ENCODE results near the gene MROH2A. TPM values are rescaled to one million over a fixed set of nuclear protein-coding genes. Genes with fewer than 3 reads are reported as not detected.
"Not testable (repeated sequence)": the region's sequence is repeated elsewhere in the genome, so short reads cannot be mapped to it uniquely, and the experiment has no call there.

The MROH2A gene
- total RNA-seq, 1 donor from 2014 or later = not detected

GRCh38 chr2:233743464-233744259, 34.5 kb upstream of the MROH2A start:
- Mint-ChIP-seq H3K27ac (ENCODE audit: unreplicated experiment) (no peak overlapping the region), H3K4me1 (ENCODE audit: low read depth) (no peaks in the 10 kb centered on the region), H3K4me3 (ENCODE audit: unreplicated experiment) (no peak overlapping the region), H3K9me3 (ENCODE audit: low read depth) (peaks cover 4% of the 10 kb centered on the region), H3K27me3 (ENCODE audit: low read depth) (peaks cover 31% of the 10 kb centered on the region), H3K36me3 (ENCODE audit: low read depth) (no peaks in the 10 kb centered on the region)
- TF ChIP-seq CTCF (IDR thresholded peaks at IDR 0.05) = no peak
- no peak for DNase-seq (ENCODE audit: low spot score)

GRCh38 chr2:233745073-233745755, 32.9 kb upstream of the MROH2A start:
- DNase-seq (ENCODE audit: low spot score) = no peak
- no peaks in the 10 kb centered on the region for H3K4me1 Mint-ChIP-seq (ENCODE audit: low read depth)
- H3K4me3 Mint-ChIP-seq (ENCODE audit: unreplicated experiment) = no peak overlapping the region
- no peak for TF ChIP-seq CTCF (IDR thresholded peaks at IDR 0.05)
- H3K9me3 Mint-ChIP-seq (ENCODE audit: low read depth) = peaks cover 9% of the 10 kb centered on the region
- no peaks in the 10 kb centered on the region for H3K36me3 Mint-ChIP-seq (ENCODE audit: low read depth)
- peaks cover 35% of the 10 kb centered on the region for H3K27me3 Mint-ChIP-seq (ENCODE audit: low read depth)
- no peak overlapping the region for H3K27ac Mint-ChIP-seq (ENCODE audit: unreplicated experiment)

- peaks cover 34% of the 10 kb centered on the region for H3K27me3 Mint-ChIP-seq (ENCODE audit: low read depth)
- not testable (repeated sequence) for H3K4me3 Mint-ChIP-seq (ENCODE audit: unreplicated experiment); H3K27ac Mint-ChIP-seq (ENCODE audit: unreplicated experiment); H3K4me1 Mint-ChIP-seq (ENCODE audit: low read depth); H3K36me3 Mint-ChIP-seq (ENCODE audit: low read depth); H3K9me3 Mint-ChIP-seq (ENCODE audit: low read depth); DNase-seq (ENCODE audit: low spot score)
These were observed 32.3 kb upstream of the MROH2A start for GRCh38 chr2:233745838-233746237.

GRCh38 chr2:233746475-233747282, 31.5 kb upstream of the MROH2A start:
- Mint-ChIP-seq H3K27me3 (ENCODE audit: low read depth) (peaks cover 36% of the 10 kb centered on the region), H3K27ac (ENCODE audit: unreplicated experiment) (no peak overlapping the region), H3K36me3 (ENCODE audit: low read depth) (peaks cover 2% of the 10 kb centered on the region), H3K4me3 (ENCODE audit: unreplicated experiment) (no peak overlapping the region), H3K4me1 (ENCODE audit: low read depth) (no peaks in the 10 kb centered on the region), H3K9me3 (ENCODE audit: low read depth) (peaks cover 10% of the 10 kb centered on the region)
- TF ChIP-seq CTCF (IDR thresholded peaks at IDR 0.05) = no peak
- DNase-seq (ENCODE audit: low spot score) = no peak

GRCh38 chr2:233747283-233747544, 30.9 kb upstream of the MROH2A start:
- peaks cover 2% of the 10 kb centered on the region for H3K36me3 Mint-ChIP-seq (ENCODE audit: low read depth)
- no peak for DNase-seq (ENCODE audit: low spot score)
- no peak overlapping the region for H3K4me3 Mint-ChIP-seq (ENCODE audit: unreplicated experiment)
- no peaks in the 10 kb centered on the region for H3K4me1 Mint-ChIP-seq (ENCODE audit: low read depth)
- TF ChIP-seq CTCF (IDR thresholded peaks at IDR 0.05) = no peak
- H3K27ac Mint-ChIP-seq (ENCODE audit: unreplicated experiment) = no peak overlapping the region
- H3K9me3 Mint-ChIP-seq (ENCODE audit: low read depth) = peaks cover 10% of the 10 kb centered on the region
- H3K27me3 Mint-ChIP-seq (ENCODE audit: low read depth) = peaks cover 37% of the 10 kb centered on the region

GRCh38 chr2:233750689-233751088, 27.4 kb upstream of the MROH2A start:
- not testable (repeated sequence) for H3K9me3 Mint-ChIP-seq (ENCODE audit: low read depth); H3K27ac Mint-ChIP-seq (ENCODE audit: unreplicated experiment); DNase-seq (ENCODE audit: low spot score); H3K4me3 Mint-ChIP-seq (ENCODE audit: unreplicated experiment); H3K36me3 Mint-ChIP-seq (ENCODE audit: low read depth); H3K4me1 Mint-ChIP-seq (ENCODE audit: low read depth)
- peaks cover 33% of the 10 kb centered on the region for H3K27me3 Mint-ChIP-seq (ENCODE audit: low read depth)

- H3K27me3 Mint-ChIP-seq (ENCODE audit: low read depth) = peaks cover 33% of the 10 kb centered on the region
- H3K36me3 Mint-ChIP-seq (ENCODE audit: low read depth); H3K9me3 Mint-ChIP-seq (ENCODE audit: low read depth); H3K4me1 Mint-ChIP-seq (ENCODE audit: low read depth); H3K4me3 Mint-ChIP-seq (ENCODE audit: unreplicated experiment); DNase-seq (ENCODE audit: low spot score); H3K27ac Mint-ChIP-seq (ENCODE audit: unreplicated experiment): not testable (repeated sequence)
These were observed 26.7 kb upstream of the MROH2A start for GRCh38 chr2:233751212-233752009.
